ENCODE results near the gene ACTN1. TPM values are rescaled to one million over a fixed set of nuclear protein-coding genes. Genes with fewer than 3 reads are reported as not detected.

The ACTN1 gene
- total and polyA plus RNA-seq, 2 experiments from 2014 or later: 121 to 280 TPM

GRCh38 chr14:68891851-68892660 lies 87.0 kb downstream of the ACTN1 start:
- ATAC-seq (no peak), DNase-seq (ENCODE audit: low spot score) (no peak)
- Histone ChIP-seq H3K27me3 (ENCODE audit: insufficient read depth) (no peaks in the 10 kb centered on the region), H3K4me3 (no peak overlapping the region), H3K4me1 (ENCODE audit: insufficient read depth) (no peaks in the 10 kb centered on the region), H3K79me2 (replicated peaks; ENCODE audit: insufficient read depth) (no peaks in the 10 kb centered on the region), H4K20me1 (replicated peaks; ENCODE audit: insufficient read depth) (peaks cover 4% of the 10 kb centered on the region; the same call in 1 of the 2 replicates), H3K36me3 (ENCODE audit: insufficient read depth) (peaks cover 35% of the 10 kb centered on the region), H3K27ac (ENCODE audit: low read depth) (no peak overlapping the region), H3K4me2 (no peak overlapping the region), H3F3A (replicated peaks; ENCODE audit: low read depth) (no peaks in the 10 kb centered on the region), H2AFZ (no peak overlapping the region), H3K9me2 (ENCODE audit: insufficient read depth) (no peaks in the 10 kb centered on the region; the same call in 1 of the 2 replicates)
- Mint-ChIP-seq H3K4me1 (peaks cover 2% of the 10 kb centered on the region; the same call in 1 of the 3 replicates), H3K9me3 (no peaks in the 10 kb centered on the region; the same call in 2 of the 3 replicates), H3K36me3 (ENCODE audit: low read depth) (peaks cover 95% of the 10 kb centered on the region), H3K27ac (no peak overlapping the region), H3K27me3 (ENCODE audit: insufficient read depth, low read depth, poor library complexity) (peaks cover 3% of the 10 kb centered on the region), H3K4me3 (no peak overlapping the region)
- TF ChIP-seq JUNB (IDR thresholded peaks at IDR 0.05; ENCODE audit: unreplicated experiment) (no peak), ZNF462 (CRISPR knock-in tag; IDR thresholded peaks at IDR 0.05) (no peak), CTCF (conservative IDR thresholded peaks at IDR 0.05; ENCODE audit: low read depth in 2 of 2) (no peak), EZH2phosphoT487 (IDR thresholded peaks at IDR 0.05; ENCODE audit: unreplicated experiment) (no peak), ZNF331 (CRISPR knock-in tag; IDR thresholded peaks at IDR 0.05; ENCODE audit: low read depth) (no peak), STAT1 (IDR thresholded peaks at IDR 0.05; ENCODE audit: unreplicated experiment) (no peak), REST (IDR thresholded peaks at IDR 0.05; ENCODE audit: unreplicated experiment) (no peak), EZH2 (IDR thresholded peaks at IDR 0.05; ENCODE audit: low read depth, unreplicated experiment) (no peak), NANOG (IDR thresholded peaks at IDR 0.05; ENCODE audit: borderline replicate concordance) (no peak), ETS1 (IDR thresholded peaks at IDR 0.05) (no peak), ZNF114 (CRISPR knock-in tag; IDR thresholded peaks at IDR 0.05) (no peak), POLR2AphosphoS5 (IDR thresholded peaks at IDR 0.05; ENCODE audit: low read depth) (no peak), CREB1 (CRISPR knock-in tag; IDR thresholded peaks at IDR 0.05; ENCODE audit: low read depth) (no peak)
